Lung (tissue), 12 donors: ENCODE measurements around the gene IRF2BP1. TPM values are rescaled to one million over a fixed set of nuclear protein-coding genes. Genes with fewer than 3 reads are reported as not detected.

Experiments
- ATAC-seq: fragments of 200-7000 bp; cut with Tn5 transposase; one replicate; pipeline ENCODE4 v1.9.1; 2020; ENCODE audit warnings: moderate number of reproducible peaks; ENCODE audit not compliant: insufficient read depth, low FRiP score
- DNase-seq, 3 donors: peaks; one replicate each; pipeline ENCODE4 v3.0.0-alpha.2; 2013 to 2017
- H3K27ac ChIP-seq, 2 donors: one replicate each; pipeline ENCODE4 v1.5.1; 2013; ENCODE audit warnings: mild to moderate bottlenecking in 2 of 2, moderate library complexity in 2 of 2, control low read depth in 1 of 2, inconsistent platforms in 1 of 2, low read depth in 1 of 2, low read length in 1 of 2
- H3K27me3 ChIP-seq, 3 donors: one replicate each; pipeline ENCODE4 v1.5.1; 2013; ENCODE audit warnings: low read length in 2 of 3; ENCODE audit not compliant: control insufficient read depth in 3 of 3, insufficient read depth in 3 of 3
- H3K36me3 ChIP-seq, 4 donors: one replicate each; pipeline ENCODE4 v1.5.1; 2013; ENCODE audit warnings: low read length in 4 of 4, mild to moderate bottlenecking in 1 of 4, moderate library complexity in 1 of 4; ENCODE audit not compliant: control insufficient read depth in 4 of 4, insufficient read depth in 4 of 4
- H3K4me1 ChIP-seq, 5 donors: one replicate each; pipeline ENCODE4 v1.5.1; 2013; ENCODE audit warnings: low read length in 5 of 5, mild to moderate bottlenecking in 2 of 5, moderate library complexity in 1 of 5; ENCODE audit not compliant: control insufficient read depth in 5 of 5, insufficient read depth in 5 of 5
- H3K4me3 ChIP-seq: one replicate; pipeline ENCODE4 v1.5.1; 2013; ENCODE audit warnings: mild to moderate bottlenecking, control low read depth, moderate library complexity
- H3K9ac ChIP-seq, 2 donors: one replicate each; pipeline ENCODE4 v1.5.1; 2013; ENCODE audit warnings: low read length in 2 of 2, control low read depth in 1 of 2; ENCODE audit not compliant: insufficient read depth in 1 of 2
- H3K9me3 ChIP-seq, 4 donors: one replicate each; pipeline ENCODE4 v1.5.1; 2013; ENCODE audit warnings: low read length in 3 of 4, mild to moderate bottlenecking in 1 of 4, moderate library complexity in 1 of 4; ENCODE audit not compliant: control insufficient read depth in 4 of 4, insufficient read depth in 3 of 4
- CTCF ChIP-seq: IDR thresholded peaks from 2 replicates; pipeline ENCODE4 v1.5.1; 2012; ENCODE audit warnings: mild to moderate bottlenecking; ENCODE audit errors: control extremely low read depth, extremely low read depth
- WGBS, 2 donors: extraction: QIAGEN DNeasy Blood & Tissue Kit; methylation state at CpG; one replicate each; pipeline ENCODE4 v1.1.7; 2013; 5-methylcytosine and 5-hydroxymethylcytosine counted together
- polyA plus RNA-seq, 2 donors: library from polyadenylated mRNA; stranded (reverse); fragments of 200-250 nt; gene quantifications; one replicate each; pipeline ENCODE4 v1.2.1, GENCODE V29; 2013
- total RNA-seq, 2 donors: library from RNA; depleted of rRNA in 1 of 2; stranded (reverse); fragments of >200 nt in 1 of 2; gene quantifications; one replicate each; pipeline ENCODE4 v1.2.1, GENCODE V29; 2014 to 2021
- donor health status: control.
- donor health status: control.
- donor health status: Bipolar disorder and iron deficiency.
- donor health status: healthy.
- donor health status: DM: yes; HTN: yes; CAD: no.

Gene IRF2BP1
- total and polyA plus RNA-seq, 4 donors = 10.9 to 24.3 (median 19.2) TPM

GRCh38 chr19:45842198-45842597 is 43.7 kb downstream of the IRF2BP1 start:
- no peaks in the 10 kb centered on the region for H3K4me1 ChIP-seq
- ATAC-seq (no peak), DNase-seq (no peak)
- H3K36me3 ChIP-seq = peaks cover 43 to 50% (median 44%) of the 10 kb centered on the region in 4 donors
- no peak for TF ChIP-seq CTCF
- peaks cover 0 to 5% (median 0%) of the 10 kb centered on the region in 4 donors for H3K9me3 ChIP-seq
- no peak overlapping the region for H3K27ac ChIP-seq
- no peak overlapping the region for H3K4me3 ChIP-seq
- 94 to 97% methylated on average over 14 of the region's 14 CpGs for WGBS, 2 donors
- no peaks in the 10 kb centered on the region for H3K27me3 ChIP-seq
- no peak overlapping the region for H3K9ac ChIP-seq

GRCh38 chr19:45834970-45835369 is 51.0 kb downstream of the IRF2BP1 start:
- Histone ChIP-seq H3K4me3 (no peak overlapping the region), H3K9me3 (peaks cover 0 to 5% (median 0%) of the 10 kb centered on the region in 4 donors), H3K9ac (no peak overlapping the region), H3K27ac (no peak overlapping the region), H3K36me3 (peaks cover 40 to 59% (median 41%) of the 10 kb centered on the region in 4 donors), H3K27me3 (no peaks in the 10 kb centered on the region), H3K4me1 (no peaks in the 10 kb centered on the region)
- ATAC-seq (no peak), DNase-seq (no peak)
- 67 to 86% methylated on average over 7 of the region's 7 CpGs for WGBS, 2 donors
- no peak for TF ChIP-seq CTCF

Other genes with a start within 250 kb of the IRF2BP1 start
- gene EML2, start 246.7 kb downstream of the IRF2BP1 start, total RNA-seq = 10 to 100 TPM; 31.9 to 74.5 TPM
- 10 to 100 TPM; 32.5 to 47.7 TPM for gene EML2, start 246.7 kb downstream of the IRF2BP1 start, polyA plus RNA-seq
- 10 to 100 TPM in 1 of 2 donors, 1 to 10 TPM in 1; 4.7 to 14.9 TPM for gene GIPR, start 217.9 kb downstream of the IRF2BP1 start, total RNA-seq
- 1 to 10 TPM; 2.2 to 6.4 TPM for gene GIPR, start 217.9 kb downstream of the IRF2BP1 start, polyA plus RNA-seq
- 100 to 1,000 TPM; 151 to 319 TPM for gene SNRPD2, start 194.2 kb downstream of the IRF2BP1 start, total RNA-seq
- 100 to 1,000 TPM; 354 to 410 TPM for gene SNRPD2, start 194.2 kb downstream of the IRF2BP1 start, polyA plus RNA-seq
- gene QPCTL, start 193.5 kb downstream of the IRF2BP1 start, total RNA-seq = 10 to 100 TPM in 1 of 2 donors, 1 to 10 TPM in 1; 6.3 to 12.2 TPM
- gene QPCTL, start 193.5 kb downstream of the IRF2BP1 start, polyA plus RNA-seq = 10 to 100 TPM in 1 of 2 donors, 1 to 10 TPM in 1; 6.7 to 13.3 TPM
- 10 to 100 TPM; 11.2 to 19.0 TPM for gene FBXO46, start 155.2 kb downstream of the IRF2BP1 start, total RNA-seq
- 1 to 10 TPM; 7.6 to 8.3 TPM for gene FBXO46, start 155.2 kb downstream of the IRF2BP1 start, polyA plus RNA-seq
- not detected for gene MEIOSIN, start 152.7 kb downstream of the IRF2BP1 start, total RNA-seq
- not detected for gene MEIOSIN, start 152.7 kb downstream of the IRF2BP1 start, polyA plus RNA-seq
- gene SIX5, start 116.9 kb downstream of the IRF2BP1 start, total RNA-seq = 10 to 100 TPM; 13.5 to 17.4 TPM
- 10 to 100 TPM; 11.7 to 12.7 TPM for gene SIX5, start 116.9 kb downstream of the IRF2BP1 start, polyA plus RNA-seq
- 10 to 100 TPM; 32.4 to 70.4 TPM for gene DMPK, start 103.7 kb downstream of the IRF2BP1 start, total RNA-seq
- gene DMPK, start 103.7 kb downstream of the IRF2BP1 start, polyA plus RNA-seq = 10 to 100 TPM; 35.0 to 45.7 TPM
- 10 to 100 TPM; 25.4 to 58.2 TPM for gene DMWD, start 93.3 kb downstream of the IRF2BP1 start, total RNA-seq
- 10 to 100 TPM; 21.2 to 28.3 TPM for gene DMWD, start 93.3 kb downstream of the IRF2BP1 start, polyA plus RNA-seq
- gene RSPH6A, start 70.8 kb downstream of the IRF2BP1 start, total RNA-seq = under 1 TPM in 1 of 2 donors, not detected in 1; 0.34 TPM
- gene RSPH6A, start 70.8 kb downstream of the IRF2BP1 start, polyA plus RNA-seq = under 1 TPM in 1 of 2 donors, not detected in 1; 0.06 TPM
- 10 to 100 TPM; 47.5 to 82.1 TPM for gene SYMPK, start 23.0 kb downstream of the IRF2BP1 start, total RNA-seq
- gene SYMPK, start 23.0 kb downstream of the IRF2BP1 start, polyA plus RNA-seq = 100 to 1,000 TPM in 1 of 2 donors, 10 to 100 TPM in 1; 40.3 to 125 TPM
- gene FOXA3, start 21.8 kb downstream of the IRF2BP1 start, total RNA-seq = under 1 TPM; 0.43 to 0.49 TPM
- gene FOXA3, start 21.8 kb downstream of the IRF2BP1 start, polyA plus RNA-seq = under 1 TPM; 0.53 to 0.68 TPM
- 1 to 10 TPM; 2.9 to 6.7 TPM for gene MYPOP, start 16.5 kb upstream of the IRF2BP1 start, total RNA-seq
- 1 to 10 TPM; 3.8 to 5.3 TPM for gene MYPOP, start 16.5 kb upstream of the IRF2BP1 start, polyA plus RNA-seq
- not detected for gene NANOS2, start 28.6 kb upstream of the IRF2BP1 start, total RNA-seq
- gene NANOS2, start 28.6 kb upstream of the IRF2BP1 start, polyA plus RNA-seq = not detected
- gene NOVA2, start 87.7 kb upstream of the IRF2BP1 start, total RNA-seq = 10 to 100 TPM in 1 of 2 donors, 1 to 10 TPM in 1; 2.9 to 11.6 TPM
- 1 to 10 TPM; 2.3 to 6.7 TPM for gene NOVA2, start 87.7 kb upstream of the IRF2BP1 start, polyA plus RNA-seq
- 10 to 100 TPM in 1 of 2 donors, 1 to 10 TPM in 1; 7.8 to 21.0 TPM for gene CCDC61, start 109.3 kb upstream of the IRF2BP1 start, total RNA-seq
- 10 to 100 TPM in 1 of 2 donors, 1 to 10 TPM in 1; 9.4 to 12.5 TPM for gene CCDC61, start 109.3 kb upstream of the IRF2BP1 start, polyA plus RNA-seq
- gene PGLYRP1, start 136.9 kb upstream of the IRF2BP1 start, total RNA-seq = 1 to 10 TPM; 1.1 to 1.3 TPM
- 10 to 100 TPM in 1 of 2 donors, 1 to 10 TPM in 1; 1.0 to 21.7 TPM for gene PGLYRP1, start 136.9 kb upstream of the IRF2BP1 start, polyA plus RNA-seq
- gene IGFL4, start 154.9 kb upstream of the IRF2BP1 start, total RNA-seq = not detected
- not detected for gene IGFL4, start 154.9 kb upstream of the IRF2BP1 start, polyA plus RNA-seq
- gene IGFL3, start 238.5 kb upstream of the IRF2BP1 start, total RNA-seq = not detected
- gene IGFL3, start 238.5 kb upstream of the IRF2BP1 start, polyA plus RNA-seq = not detected